Measurements from ENCODE around the gene ZNF134.

The ZNF134 gene

GRCh38 chr19:57632987-57633831 lies 19.2 kb downstream of the ZNF134 start, which contains the start of gene ZNF211:
ZNF211 (plus strand) TSS chr19:57633168; CDS start chr19:57633347, 179 bp downstream.
- Histone ChIP-seq H3K27ac (peak within 1 kb of the TSS in 20 of 21 experiments; percentile 49 to 87 (median 78)), H3K4me3 (peak within 1 kb of the TSS; percentile 68 to 98 (median 91))

GRCh38 chr19:57633832-57634131 lies 19.7 kb downstream of the ZNF134 start:
- Histone ChIP-seq H3K27ac (peak overlapping the region in 8 of 21 experiments; percentile 70 to 87 (median 79)), H3K4me3 (peak overlapping the region; percentile 68 to 98 (median 91))

- Histone ChIP-seq H3K27ac (no peak overlapping the region), H3K4me3 (no peak overlapping the region)
Measured at GRCh38 chr19:57637379-57637778, 23.3 kb downstream of the ZNF134 start.

GRCh38 chr19:57641715-57642234 lies 27.7 kb downstream of the ZNF134 start:
- Histone ChIP-seq H3K27ac (peak overlapping the region in 1 of 21 experiments; percentile 22), H3K4me3 (no peak overlapping the region)

- Histone ChIP-seq H3K27ac (peak overlapping the region in 1 of 21 experiments; percentile 22), H3K4me3 (no peak overlapping the region)
Measured at GRCh38 chr19:57642396-57643046, 28.5 kb downstream of the ZNF134 start.

GRCh38 chr19:57643734-57644133 lies 29.7 kb downstream of the ZNF134 start:
- no peak overlapping the region for H3K27ac ChIP-seq
- H3K4me3 ChIP-seq = no peak overlapping the region

GRCh38 chr19:57648331-57649003 lies 34.4 kb downstream of the ZNF134 start:
- Histone ChIP-seq H3K27ac (no peak overlapping the region), H3K4me3 (no peak overlapping the region)

- Histone ChIP-seq H3K27ac (peak overlapping the region in 2 of 21 experiments; percentile 11 to 33), H3K4me3 (peak overlapping the region in 2 of 7 experiments; percentile 2 to 12)
Measured at GRCh38 chr19:57651654-57651996, 37.6 kb downstream of the ZNF134 start.

GRCh38 chr19:57653689-57654088 lies 39.6 kb downstream of the ZNF134 start:
- Histone ChIP-seq H3K4me3 (no peak overlapping the region), H3K27ac (no peak overlapping the region)

GRCh38 chr19:57655443-57655842 lies 41.4 kb downstream of the ZNF134 start:
- no peak overlapping the region for H3K4me3 ChIP-seq
- no peak overlapping the region for H3K27ac ChIP-seq

GRCh38 chr19:57656346-57656745 lies 42.3 kb downstream of the ZNF134 start:
- no peak overlapping the region for H3K4me3 ChIP-seq
- no peak overlapping the region for H3K27ac ChIP-seq

- Histone ChIP-seq H3K27ac (peak overlapping the region in 8 of 21 experiments; percentile 1 to 58 (median 36)), H3K4me3 (peak overlapping the region; percentile 40 to 51 (median 41))
Measured at GRCh38 chr19:57664269-57665127, 50.5 kb downstream of the ZNF134 start.

GRCh38 chr19:57665261-57665806 lies 51.3 kb downstream of the ZNF134 start:
- H3K27ac ChIP-seq = no peak overlapping the region
- no peak overlapping the region for H3K4me3 ChIP-seq

- Histone ChIP-seq H3K4me3 (no peak overlapping the region), H3K27ac (no peak overlapping the region)
Measured at GRCh38 chr19:57667228-57667627, 53.2 kb downstream of the ZNF134 start.

- Histone ChIP-seq H3K4me3 (no peak within 1 kb of the TSS), H3K27ac (no peak within 1 kb of the TSS)
Measured at GRCh38 chr19:57668635-57669034, 54.6 kb downstream of the ZNF134 start, which contains the start of gene ZSCAN4. ZSCAN4 (plus strand) TSS chr19:57668935; CDS start chr19:57676146, 7,211 bp downstream.

- Histone ChIP-seq H3K27ac (no peak overlapping the region), H3K4me3 (no peak overlapping the region)
Measured at GRCh38 chr19:57671124-57671895, 57.3 kb downstream of the ZNF134 start.

- no peak overlapping the region for H3K27ac ChIP-seq
- no peak overlapping the region for H3K4me3 ChIP-seq
Measured at GRCh38 chr19:57672466-57672865, 58.4 kb downstream of the ZNF134 start.
